ENCODE data around the gene GLT8D2.
"Not testable (repeated sequence)": the region's sequence is repeated elsewhere in the genome, so short reads cannot be mapped to it uniquely, and the experiment has no call there.

GLT8D2 gene

GRCh38 chr12:104050436-104050835 is 449 bp upstream of the GLT8D2 start:
- DNase-seq (ENCODE audit: low read depth), result no peak

DNA sequence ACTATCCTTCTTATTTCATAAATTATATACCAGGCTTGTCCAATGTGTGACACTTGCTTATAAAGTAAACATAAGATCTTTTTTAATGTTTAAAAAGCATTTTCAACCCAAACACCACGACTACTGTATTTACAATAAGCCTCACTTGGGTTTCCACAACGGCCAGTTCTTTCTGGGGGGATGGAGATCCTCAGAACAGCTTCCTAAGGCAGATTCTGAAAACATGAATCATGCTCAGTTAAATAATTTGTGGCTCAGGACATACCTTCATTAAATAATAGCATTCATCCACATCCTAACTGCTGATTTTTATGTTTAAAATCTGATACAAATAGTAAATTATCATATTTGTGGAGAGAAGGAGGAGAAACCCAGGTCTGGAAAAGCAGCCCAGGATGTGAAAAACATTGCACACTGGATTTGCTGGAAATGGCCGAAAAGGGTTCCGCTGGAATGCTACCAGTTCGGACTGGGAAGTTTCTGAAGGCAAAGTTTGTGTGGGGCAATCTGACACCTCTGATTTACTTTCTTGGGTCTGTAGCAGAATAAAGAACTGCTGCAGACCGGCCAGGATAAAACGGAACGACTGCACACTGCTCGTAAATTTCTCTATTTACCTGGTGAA is 597 bp downstream of the GLT8D2 start:
- DNase-seq (ENCODE audit: low read depth), result peak; percentile 37

DNA sequence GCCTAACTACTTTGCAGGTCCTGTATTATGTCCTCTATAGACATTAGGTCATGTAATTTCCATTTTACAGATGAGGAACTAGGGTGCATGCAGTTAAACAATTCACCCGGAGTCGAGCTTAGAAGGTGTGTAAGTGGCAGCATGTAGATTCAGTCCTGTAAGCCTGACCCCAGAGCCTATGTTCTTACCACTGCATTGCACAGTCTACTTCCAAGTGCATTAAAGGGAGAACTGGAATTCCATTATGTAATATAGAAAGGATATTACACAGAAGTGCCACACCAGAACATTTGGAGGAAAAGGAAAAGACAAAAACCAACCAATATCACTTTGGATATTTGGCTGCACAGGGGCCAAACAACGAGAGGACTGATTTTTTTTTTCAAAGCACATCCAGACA is 1.2 kb downstream of the GLT8D2 start:
- DNase-seq (ENCODE audit: low read depth), result no peak

GRCh38 chr12:104048162-104048561 is 1.8 kb downstream of the GLT8D2 start:
- no peak for DNase-seq (ENCODE audit: low read depth)

- no peak for DNase-seq (ENCODE audit: low read depth)
Measured at GRCh38 chr12:104046306-104046705, 3.7 kb downstream of the GLT8D2 start.

DNA sequence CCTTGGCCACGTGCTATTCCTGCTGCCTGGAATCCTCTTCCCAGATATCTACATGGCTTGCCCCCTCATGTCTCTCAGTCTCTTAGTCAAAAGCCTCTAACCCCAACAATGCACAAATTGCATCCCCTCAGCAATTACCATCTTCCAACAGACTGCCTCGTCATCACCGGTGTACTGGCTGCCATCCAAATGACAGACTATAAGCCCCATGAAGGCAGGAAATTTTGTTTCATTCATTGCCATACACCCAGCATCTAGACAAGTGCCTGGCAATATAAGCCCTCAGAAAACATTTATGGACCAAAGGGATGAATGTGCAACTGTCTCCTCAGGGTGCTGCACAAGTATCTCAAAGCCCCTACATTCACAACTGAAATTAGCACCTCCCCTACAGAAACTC is 5.8 kb downstream of the GLT8D2 start:
- DNase-seq (ENCODE audit: low read depth), result no peak

- DNase-seq (ENCODE audit: low read depth), result no peak
Measured at GRCh38 chr12:104042580-104042979, 7.4 kb downstream of the GLT8D2 start.

GRCh38 chr12:104039769-104040168 is 10.2 kb downstream of the GLT8D2 start:
- not testable (repeated sequence) for DNase-seq (ENCODE audit: low read depth)

DNA sequence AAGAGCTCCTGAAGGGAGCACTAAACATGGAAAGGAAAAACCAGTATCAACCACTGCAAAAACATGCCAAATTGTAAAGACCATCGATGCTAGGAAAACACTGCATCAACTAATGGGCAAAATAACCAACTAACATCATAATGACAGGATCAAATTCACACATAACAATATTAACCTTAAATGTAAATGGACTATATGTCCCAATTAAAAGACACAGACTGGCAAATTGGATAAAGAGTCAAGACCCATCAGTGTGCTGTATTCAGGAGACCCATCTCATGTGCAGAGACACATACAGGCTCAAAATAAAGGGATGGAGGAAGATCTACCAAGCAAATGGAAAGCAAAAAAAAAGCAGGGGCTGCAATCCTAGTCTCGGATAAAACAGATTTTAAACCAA is 13.8 kb downstream of the GLT8D2 start:
- not testable (repeated sequence) for DNase-seq (ENCODE audit: low read depth)

- DNase-seq (ENCODE audit: low read depth), result not testable (repeated sequence)
Measured at GRCh38 chr12:104030596-104030995, 19.4 kb downstream of the GLT8D2 start.

DNA sequence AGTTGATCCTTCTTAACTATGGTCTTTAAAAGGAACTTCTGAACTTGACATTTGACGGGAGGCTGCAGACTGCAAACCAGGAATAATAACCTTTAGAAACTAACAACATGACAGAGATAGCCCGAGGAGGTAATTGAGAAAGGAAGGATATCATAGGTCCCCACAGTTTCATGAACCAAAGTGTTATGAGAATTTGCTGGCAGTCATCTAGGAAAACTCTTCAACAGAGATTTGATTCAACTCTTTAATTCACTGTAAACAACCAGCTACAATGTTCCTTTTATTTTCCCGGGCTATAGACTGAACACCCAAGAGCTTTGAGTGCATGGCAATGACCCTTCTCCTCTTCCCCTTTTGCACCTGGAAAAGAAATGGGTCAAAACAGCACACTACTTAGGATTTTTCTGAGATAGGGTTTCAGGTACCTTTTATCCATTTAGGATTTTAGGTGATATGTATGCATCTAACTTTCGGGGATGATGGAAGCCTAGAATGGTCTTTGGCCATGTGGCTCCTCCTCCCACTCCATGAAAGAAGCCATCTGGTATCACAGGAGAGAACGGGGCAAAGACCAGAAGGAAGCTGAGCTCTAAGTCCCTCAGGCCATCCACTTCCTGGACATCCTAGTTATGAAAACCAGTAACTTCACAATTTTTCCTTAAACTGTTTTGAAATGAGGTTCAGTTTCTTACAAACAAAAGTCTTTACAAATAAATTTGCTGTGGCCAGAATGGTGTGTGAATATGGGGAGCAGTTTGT is 23.0 kb downstream of the GLT8D2 start:
- DNase-seq (ENCODE audit: low read depth), result no peak

DNA sequence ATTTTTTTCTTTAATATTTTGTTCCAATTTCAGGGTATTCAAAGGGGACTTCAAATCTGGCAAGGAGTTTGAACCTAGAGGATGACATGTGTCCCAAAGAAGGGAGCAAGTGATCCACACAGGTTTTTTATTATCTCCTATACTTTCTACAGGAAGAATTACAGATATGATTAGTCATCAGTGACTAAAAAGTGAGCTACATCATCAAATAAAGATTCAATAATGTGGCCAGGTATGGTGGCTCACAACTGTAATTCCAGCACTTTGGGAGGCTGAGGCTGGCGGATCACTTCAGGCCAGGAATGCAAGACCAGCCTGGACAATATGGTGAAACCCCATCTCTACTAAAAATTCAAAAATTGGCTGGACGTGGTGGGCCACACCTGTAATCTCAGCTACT is 24.2 kb downstream of the GLT8D2 start:
- DNase-seq (ENCODE audit: low read depth), result no peak

GRCh38 chr12:104024348-104024747 is 25.6 kb downstream of the GLT8D2 start:
- DNase-seq (ENCODE audit: low read depth), result no peak

DNA sequence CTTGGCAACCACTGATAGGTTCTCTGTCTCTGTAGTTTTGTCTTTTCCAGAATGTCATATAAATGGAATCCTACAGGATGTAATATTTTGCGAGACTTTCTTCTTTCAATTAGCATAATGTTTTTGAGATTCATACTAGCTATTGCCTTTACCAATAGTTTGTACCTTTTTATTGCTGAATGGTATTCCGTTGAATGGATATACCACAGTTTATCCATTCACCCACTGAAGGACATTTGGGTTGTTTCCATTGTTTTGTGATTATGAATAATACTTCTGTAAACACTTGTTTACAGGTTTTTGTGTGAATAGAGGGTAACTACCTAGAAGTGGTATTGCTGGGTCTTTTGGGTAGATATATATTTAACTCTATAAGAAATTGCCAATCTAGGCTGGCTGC is 26.3 kb downstream of the GLT8D2 start:
- DNase-seq (ENCODE audit: low read depth), result no peak

DNA sequence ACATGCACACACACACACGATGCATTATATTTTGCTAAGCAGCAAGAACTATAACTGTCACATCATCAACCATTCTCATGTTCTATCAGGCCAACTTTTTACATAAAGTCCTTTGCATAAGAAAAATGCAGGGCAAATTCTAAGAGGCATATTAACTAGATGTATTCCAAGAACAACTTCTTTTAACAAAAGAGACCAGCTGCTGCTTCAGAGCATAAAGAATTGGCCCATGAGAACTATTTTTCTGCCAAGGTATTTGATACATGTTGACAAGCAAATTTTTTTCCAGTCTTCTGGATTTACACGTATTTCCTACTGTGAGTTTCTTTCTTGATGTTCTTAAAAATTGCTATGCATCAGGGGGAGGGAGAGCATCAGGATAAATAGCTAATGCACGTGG is 27.2 kb downstream of the GLT8D2 start:
- no peak for DNase-seq (ENCODE audit: low read depth)

DNA sequence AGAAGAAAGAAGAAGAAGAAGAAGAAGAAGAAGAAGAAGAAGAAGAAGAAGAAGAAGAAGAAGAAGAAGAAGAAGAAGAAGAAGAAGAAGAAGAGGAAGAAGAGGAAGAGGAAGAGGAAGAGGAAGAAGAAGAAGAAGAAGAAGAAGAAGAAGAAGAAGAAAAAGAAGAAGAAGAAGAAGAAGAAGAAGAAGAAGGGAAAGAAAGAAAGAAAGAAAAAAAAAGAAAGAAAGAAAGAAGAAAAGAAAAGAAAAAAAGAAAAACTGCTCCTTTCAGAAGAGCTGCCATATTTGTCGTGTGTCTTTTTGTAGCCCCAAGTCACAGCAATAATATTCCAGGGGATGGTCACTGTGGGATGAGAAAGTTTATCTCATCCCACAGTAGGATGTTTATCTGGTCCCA is 28.1 kb downstream of the GLT8D2 start:
- DNase-seq (ENCODE audit: low read depth), result not testable (repeated sequence)

DNA sequence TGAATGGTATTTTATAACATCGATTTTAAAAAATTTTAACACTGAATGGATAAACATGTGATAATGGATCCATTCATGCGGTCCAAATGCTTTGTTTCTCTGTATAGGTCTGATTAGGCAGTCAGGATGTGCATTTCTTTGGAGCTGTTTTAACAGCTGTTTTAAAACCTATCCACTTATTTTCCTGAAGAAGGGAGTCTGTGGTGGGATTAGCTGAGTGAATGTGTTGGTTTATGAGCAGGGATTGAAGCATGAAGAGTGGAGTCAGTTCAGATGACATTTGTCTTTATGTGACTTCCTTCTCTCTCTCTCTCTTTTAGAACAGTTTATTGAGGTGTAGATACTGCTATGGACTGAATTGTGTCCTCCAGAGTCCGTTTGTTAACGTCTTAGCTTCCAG is 37.7 kb downstream of the GLT8D2 start:
- no peak for DNase-seq (ENCODE audit: low read depth)

DNA sequence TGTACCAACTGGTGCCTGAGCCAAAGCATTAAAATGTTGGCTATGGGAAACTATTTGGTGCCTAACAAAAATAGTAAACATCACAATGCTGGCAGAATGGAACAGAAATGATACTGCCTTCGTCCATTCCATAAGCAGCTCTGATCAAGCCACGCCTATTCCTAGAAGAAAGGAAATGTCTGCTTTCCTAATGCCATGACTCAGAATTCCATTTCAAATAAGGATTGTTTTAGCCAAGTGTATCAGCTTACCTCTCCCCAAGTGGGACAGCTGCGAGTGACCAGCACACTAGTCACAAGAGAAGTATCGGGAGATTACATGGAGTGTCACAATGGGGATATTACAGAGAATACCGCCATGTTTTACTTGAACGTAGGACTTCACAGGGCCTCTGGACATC is 38.7 kb downstream of the GLT8D2 start:
- peak; percentile 86 for DNase-seq (ENCODE audit: low read depth)

- DNase-seq (ENCODE audit: low read depth), result no peak
Measured at GRCh38 chr12:104010606-104011169, 39.3 kb downstream of the GLT8D2 start.

DNA sequence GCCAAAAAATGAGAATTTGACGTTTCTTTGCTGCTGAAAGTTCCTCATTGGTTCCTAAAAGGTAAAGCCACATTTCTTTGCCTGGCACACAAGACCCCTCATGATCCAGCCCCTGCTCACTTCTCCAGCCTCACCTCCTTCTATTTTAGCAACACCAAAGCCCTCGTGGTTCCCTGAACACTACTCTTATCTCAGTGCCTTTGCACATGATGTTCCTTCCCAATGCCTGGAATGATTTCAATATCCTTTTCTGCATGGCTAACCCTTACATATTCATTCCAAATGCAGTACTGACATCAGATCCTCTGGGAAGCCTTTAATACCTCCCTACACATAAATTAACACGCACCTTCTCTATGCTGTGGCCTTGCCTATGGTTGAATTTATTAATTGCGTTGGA is 39.9 kb downstream of the GLT8D2 start:
- no peak for DNase-seq (ENCODE audit: low read depth)

DNA sequence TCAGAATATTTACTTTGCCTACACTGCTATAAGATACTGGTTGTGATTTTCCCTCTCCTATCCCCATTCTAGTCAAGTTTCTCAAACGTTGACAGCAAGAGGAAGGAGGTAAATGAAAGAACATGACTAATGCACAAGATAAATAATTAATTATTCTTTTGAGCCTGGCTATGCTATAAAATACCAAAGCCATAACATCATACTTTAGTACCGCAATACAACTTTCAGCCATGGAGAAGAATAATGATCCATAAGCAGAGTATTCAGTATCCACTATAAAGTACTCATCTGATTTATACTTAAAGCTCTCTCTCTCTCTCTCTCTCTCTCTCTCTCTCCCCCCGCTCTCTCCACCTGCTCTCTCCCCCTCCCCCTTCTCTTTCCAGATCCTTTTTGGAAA is 43.1 kb downstream of the GLT8D2 start:
- peak; percentile 42 for DNase-seq (ENCODE audit: low read depth)

GRCh38 chr12:104003596-104003995 is 46.4 kb downstream of the GLT8D2 start:
- DNase-seq (ENCODE audit: low read depth), result no peak

DNA sequence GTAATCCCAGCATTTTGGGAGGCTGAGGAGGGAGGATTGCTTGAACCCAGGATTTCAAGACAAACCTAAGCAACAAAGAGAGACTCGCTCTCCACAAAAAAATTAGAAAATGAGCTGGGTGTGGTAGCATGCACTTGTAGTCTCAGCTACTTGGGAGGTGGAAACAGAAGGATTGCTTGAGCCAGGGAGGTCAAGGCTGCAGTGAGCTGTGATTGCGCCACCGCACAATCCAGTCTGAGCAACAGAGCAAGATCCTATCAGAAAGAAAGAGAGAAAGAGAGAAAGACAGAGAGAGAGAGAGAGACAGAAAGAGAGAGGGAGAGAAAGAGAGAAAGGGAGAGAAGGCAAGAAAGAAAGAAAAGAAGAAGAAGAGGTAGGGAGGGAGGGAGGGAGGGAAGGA is 47.3 kb downstream of the GLT8D2 start:
- no peak for DNase-seq (ENCODE audit: low read depth)
